GM23338 (cell line): Measurements from ENCODE around the gene TUBA8. TPM values are rescaled to one million over a fixed set of nuclear protein-coding genes. Genes with fewer than 3 reads are reported as not detected.

ENCODE experiments used
- ATAC-seq: fragments of 200-7000 bp; cut with Tn5 transposase; 3 replicates; pipeline ENCODE4 v1.9.1; 2020
- DNase-seq: peaks from one replicate; pipeline ENCODE4 v3.0.0-alpha.2; 2015; ENCODE audit warnings: low spot score
- H2AFZ ChIP-seq: fragments of 200-600 bp; sonication (generic); 2 replicates; pipeline ENCODE4 v1.8.0; 2016; ENCODE audit warnings: antibody characterized with exemption, mild to moderate bottlenecking, moderate library complexity
- H3F3A ChIP-seq: fragments of 200-600 bp; sonication (generic); replicated peaks from 2 replicates; pipeline ENCODE4 v1.8.0; 2017; ENCODE audit warnings: antibody characterized with exemption, mixed run types, low read depth
- H3K27ac ChIP-seq: fragments of 200-600 bp; sonication (generic); 2 replicates; pipeline ENCODE4 v1.6.1; 2016; ENCODE audit warnings: low read depth
- H3K27me3 ChIP-seq: fragments of 200-600 bp; sonication (generic); 2 replicates; pipeline ENCODE4 v1.8.0; 2016; ENCODE audit warnings: mild to moderate bottlenecking, mixed run types, moderate library complexity; ENCODE audit not compliant: insufficient read depth
- H3K36me3 ChIP-seq: fragments of 200-600 bp; sonication (generic); 2 replicates; pipeline ENCODE4 v1.8.0; 2016; ENCODE audit warnings: mild to moderate bottlenecking; ENCODE audit not compliant: insufficient read depth
- H3K4me1 ChIP-seq: fragments of 200-600 bp; sonication (generic); 2 replicates; pipeline ENCODE4 v1.8.0; 2016; ENCODE audit warnings: mild to moderate bottlenecking, moderate library complexity; ENCODE audit not compliant: insufficient read depth
- H3K4me2 ChIP-seq: fragments of 200-600 bp; sonication (generic); 2 replicates; pipeline ENCODE4 v1.7.1; 2017; ENCODE audit warnings: mixed run types
- H3K4me3 ChIP-seq: fragments of 200-600 bp; sonication (generic); 2 replicates; pipeline ENCODE4 v1.6.1; 2016; ENCODE audit warnings: mixed run types
- H3K79me2 ChIP-seq: fragments of 200-600 bp; sonication (generic); replicated peaks from 2 replicates; pipeline ENCODE4 v1.8.0; 2017; ENCODE audit warnings: mild to moderate bottlenecking; ENCODE audit not compliant: insufficient read depth
- H3K9me2 ChIP-seq: fragments of 200-600 bp; sonication (generic); 2 replicates; pipeline ENCODE4 v1.8.0; 2017; ENCODE audit not compliant: insufficient read depth
- H4K20me1 ChIP-seq: fragments of 200-600 bp; sonication (generic); replicated peaks from 2 replicates; pipeline ENCODE4 v1.8.0; 2017; ENCODE audit warnings: mild to moderate bottlenecking; ENCODE audit not compliant: insufficient read depth
- H3K27ac Mint-ChIP-seq: 2 replicates; pipeline ENCODE4 v1.8.0; 2020; ENCODE audit warnings: inconsistent platforms, mild to moderate bottlenecking, moderate library complexity, mixed read lengths
- H3K27me3 Mint-ChIP-seq: 3 replicates; pipeline ENCODE4 v1.8.0; 2022; ENCODE audit warnings: low read depth, mild to moderate bottlenecking, moderate library complexity, mixed read lengths, inconsistent platforms; ENCODE audit not compliant: insufficient read depth, poor library complexity
- H3K36me3 Mint-ChIP-seq: 3 replicates; pipeline ENCODE4 v1.8.0; 2021; ENCODE audit warnings: low read depth, mild to moderate bottlenecking, inconsistent platforms, moderate library complexity, mixed read lengths
- H3K4me1 Mint-ChIP-seq: 3 replicates; pipeline ENCODE4 v1.8.0; 2020; ENCODE audit warnings: mild to moderate bottlenecking, inconsistent platforms, mixed read lengths
- H3K4me3 Mint-ChIP-seq: 3 replicates; pipeline ENCODE4 v1.8.0; 2021; ENCODE audit warnings: moderate library complexity, mild to moderate bottlenecking, inconsistent platforms, mixed read lengths
- H3K9me3 Mint-ChIP-seq: 3 replicates; pipeline ENCODE4 v1.8.0; 2020; ENCODE audit warnings: moderate library complexity, mild to moderate bottlenecking, inconsistent platforms, mixed read lengths
- CREB1 ChIP-seq: fragments of 250-450 bp; sonication (Bioruptor Pico); IDR thresholded peaks from 2 replicates; pipeline ENCODE4 v1.5.0; 2020; ENCODE audit warnings: low read depth, mild to moderate bottlenecking, moderate library complexity
- EZH2 ChIP-seq: fragments of 200-600 bp; sonication (generic); IDR thresholded peaks from one replicate; pipeline ENCODE4 v1.8.0; 2017; ENCODE audit warnings: antibody characterized with exemption, mild to moderate bottlenecking, low read depth; ENCODE audit not compliant: unreplicated experiment
- EZH2phosphoT487 ChIP-seq: fragments of 200-600 bp; sonication (generic); IDR thresholded peaks from one replicate; pipeline ENCODE4 v1.8.1; 2018; ENCODE audit warnings: antibody characterized with exemption; ENCODE audit not compliant: unreplicated experiment
- JUNB ChIP-seq: IDR thresholded peaks from one replicate; pipeline ENCODE4 v1.6.1; 2016; ENCODE audit warnings: antibody characterized with exemption; ENCODE audit not compliant: unreplicated experiment
- NANOG ChIP-seq: IDR thresholded peaks from 2 replicates; pipeline ENCODE4 v1.6.1; 2016; ENCODE audit warnings: antibody characterized with exemption, borderline replicate concordance
- REST ChIP-seq: IDR thresholded peaks from one replicate; pipeline ENCODE4 v1.6.1; 2018; ENCODE audit warnings: antibody characterized with exemption; ENCODE audit not compliant: unreplicated experiment
- ZNF331 ChIP-seq: fragments of 250-450 bp; sonication (Bioruptor Pico); IDR thresholded peaks from 2 replicates; pipeline ENCODE4 v1.5.0; 2020; ENCODE audit warnings: low read depth, mild to moderate bottlenecking, moderate library complexity
- polyA plus RNA-seq: library from polyadenylated mRNA; unstranded; fragments of >200 nt; fragmentation: Nextera tagmentation; extraction: Ambion mirVana; gene quantifications from 2 replicates; pipeline ENCODE4 v1.2.1, GENCODE V29; 2016
- total RNA-seq: library from RNA; depleted of rRNA; stranded (reverse); fragments of >200 nt; shearing (Covaris generic); gene quantifications from 2 replicates; pipeline ENCODE4 v1.2.3, GENCODE V29; 2014
- TF ChIP-seq, protein P1 (sequence below): fragments of 250-450 bp; sonication (Bioruptor Pico); IDR thresholded peaks from 2 replicates; pipeline ENCODE4 v1.5.0; 2020; ENCODE audit warnings: mild to moderate bottlenecking, moderate library complexity

The TUBA8 gene
- total and polyA plus RNA-seq, 2 experiments from 2014 or later, result 0.31 to 0.48 TPM

- Histone ChIP-seq H2AFZ (no peak overlapping the region), H3K36me3 (no peaks in the 10 kb centered on the region), H3K4me1 (peaks cover 4% of the 10 kb centered on the region; the same call in 1 of the 2 replicates), H3K4me2 (0 out of 2 replicates have a peak overlapping the region, but pooled peaks have one; percentile 15), H3K9me2 (no peaks in the 10 kb centered on the region), H3K27ac (no peak overlapping the region), H3K4me3 (no peak overlapping the region), H3K79me2 (no peaks in the 10 kb centered on the region), H3F3A (no peaks in the 10 kb centered on the region), H4K20me1 (no peaks in the 10 kb centered on the region), H3K27me3 (no peaks in the 10 kb centered on the region)
- H3K27ac Mint-ChIP-seq, result peak overlapping the region; percentile 65; the same call in 1 of the 2 replicates
- peaks cover 4% of the 10 kb centered on the region for H3K27me3 Mint-ChIP-seq
- H3K4me1 Mint-ChIP-seq, result peaks cover 13% of the 10 kb centered on the region
- no peaks in the 10 kb centered on the region; the same call in 2 of the 3 replicates for H3K9me3 Mint-ChIP-seq
- H3K4me3 Mint-ChIP-seq, result no peak overlapping the region
- TF ChIP-seq CREB1, result no peak
- TF ChIP-seq ZNF331 (CRISPR knock-in tag), result no peak
- no peak for TF ChIP-seq NANOG
- no peak for TF ChIP-seq JUNB
- TF ChIP-seq REST, result no peak
- TF ChIP-seq EZH2phosphoT487, result no peak
- TF ChIP-seq, protein P1, sequence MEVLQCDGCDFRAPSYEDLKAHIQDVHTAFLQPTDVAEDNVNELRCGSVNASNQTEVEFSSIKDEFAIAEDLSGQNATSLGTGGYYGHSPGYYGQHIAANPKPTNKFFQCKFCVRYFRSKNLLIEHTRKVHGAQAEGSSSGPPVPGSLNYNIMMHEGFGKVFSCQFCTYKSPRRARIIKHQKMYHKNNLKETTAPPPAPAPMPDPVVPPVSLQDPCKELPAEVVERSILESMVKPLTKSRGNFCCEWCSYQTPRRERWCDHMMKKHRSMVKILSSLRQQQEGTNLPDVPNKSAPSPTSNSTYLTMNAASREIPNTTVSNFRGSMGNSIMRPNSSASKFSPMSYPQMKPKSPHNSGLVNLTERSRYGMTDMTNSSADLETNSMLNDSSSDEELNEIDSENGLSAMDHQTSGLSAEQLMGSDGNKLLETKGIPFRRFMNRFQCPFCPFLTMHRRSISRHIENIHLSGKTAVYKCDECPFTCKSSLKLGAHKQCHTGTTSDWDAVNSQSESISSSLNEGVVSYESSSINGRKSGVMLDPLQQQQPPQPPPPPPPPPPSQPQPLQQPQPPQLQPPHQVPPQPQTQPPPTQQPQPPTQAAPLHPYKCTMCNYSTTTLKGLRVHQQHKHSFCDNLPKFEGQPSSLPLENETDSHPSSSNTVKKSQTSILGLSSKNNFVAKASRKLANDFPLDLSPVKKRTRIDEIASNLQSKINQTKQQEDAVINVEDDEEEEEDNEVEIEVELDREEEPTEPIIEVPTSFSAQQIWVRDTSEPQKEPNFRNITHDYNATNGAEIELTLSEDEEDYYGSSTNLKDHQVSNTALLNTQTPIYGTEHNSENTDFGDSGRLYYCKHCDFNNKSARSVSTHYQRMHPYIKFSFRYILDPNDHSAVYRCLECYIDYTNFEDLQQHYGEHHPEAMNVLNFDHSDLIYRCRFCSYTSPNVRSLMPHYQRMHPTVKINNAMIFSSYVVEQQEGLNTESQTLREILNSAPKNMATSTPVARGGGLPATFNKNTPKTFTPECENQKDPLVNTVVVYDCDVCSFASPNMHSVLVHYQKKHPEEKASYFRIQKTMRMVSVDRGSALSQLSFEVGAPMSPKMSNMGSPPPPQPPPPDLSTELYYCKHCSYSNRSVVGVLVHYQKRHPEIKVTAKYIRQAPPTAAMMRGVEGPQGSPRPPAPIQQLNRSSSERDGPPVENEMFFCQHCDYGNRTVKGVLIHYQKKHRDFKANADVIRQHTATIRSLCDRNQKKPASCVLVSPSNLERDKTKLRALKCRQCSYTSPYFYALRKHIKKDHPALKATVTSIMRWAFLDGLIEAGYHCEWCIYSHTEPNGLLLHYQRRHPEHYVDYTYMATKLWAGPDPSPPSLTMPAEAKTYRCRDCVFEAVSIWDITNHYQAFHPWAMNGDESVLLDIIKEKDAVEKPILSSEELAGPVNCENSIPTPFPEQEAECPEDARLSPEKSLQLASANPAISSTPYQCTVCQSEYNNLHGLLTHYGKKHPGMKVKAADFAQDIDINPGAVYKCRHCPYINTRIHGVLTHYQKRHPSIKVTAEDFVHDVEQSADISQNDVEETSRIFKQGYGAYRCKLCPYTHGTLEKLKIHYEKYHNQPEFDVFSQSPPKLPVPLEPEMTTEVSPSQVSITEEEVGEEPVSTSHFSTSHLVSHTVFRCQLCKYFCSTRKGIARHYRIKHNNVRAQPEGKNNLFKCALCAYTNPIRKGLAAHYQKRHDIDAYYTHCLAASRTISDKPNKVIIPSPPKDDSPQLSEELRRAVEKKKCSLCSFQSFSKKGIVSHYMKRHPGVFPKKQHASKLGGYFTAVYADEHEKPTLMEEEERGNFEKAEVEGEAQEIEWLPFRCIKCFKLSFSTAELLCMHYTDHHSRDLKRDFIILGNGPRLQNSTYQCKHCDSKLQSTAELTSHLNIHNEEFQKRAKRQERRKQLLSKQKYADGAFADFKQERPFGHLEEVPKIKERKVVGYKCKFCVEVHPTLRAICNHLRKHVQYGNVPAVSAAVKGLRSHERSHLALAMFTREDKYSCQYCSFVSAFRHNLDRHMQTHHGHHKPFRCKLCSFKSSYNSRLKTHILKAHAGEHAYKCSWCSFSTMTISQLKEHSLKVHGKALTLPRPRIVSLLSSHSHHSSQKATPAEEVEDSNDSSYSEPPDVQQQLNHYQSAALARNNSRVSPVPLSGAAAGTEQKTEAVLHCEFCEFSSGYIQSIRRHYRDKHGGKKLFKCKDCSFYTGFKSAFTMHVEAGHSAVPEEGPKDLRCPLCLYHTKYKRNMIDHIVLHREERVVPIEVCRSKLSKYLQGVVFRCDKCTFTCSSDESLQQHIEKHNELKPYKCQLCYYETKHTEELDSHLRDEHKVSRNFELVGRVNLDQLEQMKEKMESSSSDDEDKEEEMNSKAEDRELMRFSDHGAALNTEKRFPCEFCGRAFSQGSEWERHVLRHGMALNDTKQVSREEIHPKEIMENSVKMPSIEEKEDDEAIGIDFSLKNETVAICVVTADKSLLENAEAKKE (CRISPR knock-in tag), result no peak
- TF ChIP-seq EZH2, result no peak
- no peak for ATAC-seq
- DNase-seq, result no peak
- H3K36me3 Mint-ChIP-seq, result peaks cover 9% of the 10 kb centered on the region
Observed at GRCh38 chr22:18133452-18133851, 22.8 kb downstream of the TUBA8 start.
